ENCODE measurements around the gene ASAH2.

DNA sequence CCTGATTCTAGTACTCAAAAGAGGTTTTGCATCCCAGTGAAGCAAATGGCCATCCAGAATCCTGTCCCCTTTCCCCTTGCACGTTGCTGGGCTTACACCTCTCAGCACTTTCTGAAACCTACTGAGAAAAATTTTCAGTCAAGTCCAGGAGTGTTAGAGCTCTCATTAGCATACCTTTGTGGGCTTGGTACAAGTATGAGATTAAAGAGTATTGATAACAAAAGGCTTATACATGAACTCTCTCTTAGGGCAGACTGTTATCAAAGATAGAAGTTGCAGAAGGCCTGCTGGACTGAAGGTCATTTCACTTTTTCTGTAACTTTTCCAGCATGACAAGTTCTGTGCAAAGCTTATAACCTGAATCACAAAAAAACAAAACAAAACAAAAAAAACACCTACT lies at the start of gene ASAH2:
- TF ChIP-seq CTCF (IDR thresholded peaks at IDR 0.05; ENCODE audit: poor library complexity, severe bottlenecking) (no peak), RAD21 (conservative IDR thresholded peaks at IDR 0.05) (no peak), REST (IDR thresholded peaks at IDR 0.05; ENCODE audit: borderline replicate concordance) (no peak)

Measured in neural cell (in vitro differentiated cells).